GM23248 (cell line): ENCODE data around the gene TSPEAR.

Source experiments
- EZH2 ChIP-seq: fragments of 200-600 bp; sonication (generic); IDR thresholded peaks from 2 replicates; pipeline ENCODE4 v1.6.1; 2018; ENCODE audit warnings: antibody characterized with exemption, mild to moderate bottlenecking; ENCODE audit not compliant: insufficient read depth, poor library complexity, severe bottlenecking
- EZH2phosphoT487 ChIP-seq: fragments of 200-600 bp; sonication (generic); IDR thresholded peaks from 2 replicates; pipeline ENCODE4 v1.6.1; 2018; ENCODE audit warnings: antibody characterized with exemption, moderate library complexity, mild to moderate bottlenecking, low read depth; ENCODE audit not compliant: insufficient read depth

DNA sequence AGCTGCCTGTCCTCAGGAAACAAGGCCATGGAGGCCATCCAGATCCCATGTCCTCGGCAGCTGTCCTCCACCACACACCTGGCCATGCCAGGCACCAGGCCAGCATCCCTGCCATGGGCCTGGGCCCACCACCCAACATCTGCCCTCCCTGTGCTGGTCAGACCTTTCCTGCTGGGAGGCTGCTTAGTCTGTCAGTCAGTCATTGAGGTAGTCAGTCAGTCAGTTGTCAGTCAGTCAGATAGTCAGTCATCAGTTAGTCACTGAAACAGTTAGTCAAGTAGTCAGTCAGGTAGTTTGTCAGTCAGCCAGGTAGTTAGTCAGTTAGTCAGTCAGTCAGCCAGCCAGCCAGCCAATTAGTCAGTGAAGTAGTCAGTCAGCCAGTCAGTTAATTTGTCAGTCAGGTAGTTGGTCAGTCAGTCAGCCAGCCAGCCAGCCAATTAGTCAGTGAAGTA, 188.6 kb downstream of the TSPEAR start:
- no peak for TF ChIP-seq EZH2
- TF ChIP-seq EZH2phosphoT487: no peak
